Hepatocyte (in vitro differentiated cells): ENCODE measurements around the gene MYO1B. TPM values are rescaled to one million over a fixed set of nuclear protein-coding genes. Genes with fewer than 3 reads are reported as not detected.

Experiments used
- DNase-seq: peaks from one replicate; pipeline ENCODE4 v3.0.0-alpha.2; 2016; ENCODE audit warnings: low spot score
- H2AFZ ChIP-seq: fragments of 200-600 bp; sonication (generic); 2 replicates; pipeline ENCODE4 v1.6.0; 2016; ENCODE audit warnings: antibody characterized with exemption, mild to moderate bottlenecking
- H3K27ac ChIP-seq: fragments of 200-600 bp; sonication (generic); 2 replicates; pipeline ENCODE4 v1.5.1; 2016; ENCODE audit warnings: mild to moderate bottlenecking
- H3K27me3 ChIP-seq: fragments of 200-600 bp; sonication (generic); 2 replicates; pipeline ENCODE4 v1.6.1; 2016
- H3K36me3 ChIP-seq: fragments of 200-600 bp; sonication (generic); replicated peaks from 2 replicates; pipeline ENCODE4 v1.5.1; 2016; ENCODE audit warnings: low read depth; ENCODE audit not compliant: insufficient read depth
- H3K4me1 ChIP-seq: fragments of 200-600 bp; sonication (generic); 2 replicates; pipeline ENCODE4 v1.5.1; 2016; ENCODE audit warnings: mild to moderate bottlenecking, moderate library complexity; ENCODE audit not compliant: insufficient read depth
- H3K4me2 ChIP-seq: fragments of 200-600 bp; sonication (generic); 2 replicates; pipeline ENCODE4 v1.6.0; 2016
- H3K4me3 ChIP-seq: fragments of 200-600 bp; sonication (generic); 2 replicates; pipeline ENCODE4 v1.5.1; 2016; ENCODE audit warnings: mild to moderate bottlenecking
- H3K79me2 ChIP-seq: fragments of 200-600 bp; sonication (generic); 2 replicates; pipeline ENCODE4 v1.6.0; 2017; ENCODE audit warnings: mild to moderate bottlenecking
- H3K9me2 ChIP-seq: fragments of 200-600 bp; sonication (generic); replicated peaks from 2 replicates; pipeline ENCODE4 v1.6.0; 2017; ENCODE audit warnings: mild to moderate bottlenecking; ENCODE audit not compliant: insufficient read depth
- H3K9me3 ChIP-seq: fragments of 200-600 bp; sonication (generic); 2 replicates; pipeline ENCODE4 v1.5.1; 2016; ENCODE audit warnings: low read depth, mild to moderate bottlenecking
- H4K20me1 ChIP-seq: fragments of 200-600 bp; sonication (generic); 2 replicates; pipeline ENCODE4 v1.6.0; 2016; ENCODE audit warnings: mild to moderate bottlenecking; ENCODE audit not compliant: insufficient read depth, poor library complexity, severe bottlenecking
- EZH2 ChIP-seq: fragments of 200-600 bp; sonication (generic); IDR thresholded peaks from 2 replicates; pipeline ENCODE4 v1.6.1; 2016; ENCODE audit warnings: antibody characterized with exemption, mild to moderate bottlenecking, borderline replicate concordance
- EZH2phosphoT487 ChIP-seq: fragments of 200-600 bp; sonication (generic); IDR thresholded peaks from one replicate; pipeline ENCODE4 v1.6.1; 2018; ENCODE audit warnings: antibody characterized with exemption, mild to moderate bottlenecking, low read depth, moderate library complexity; ENCODE audit not compliant: unreplicated experiment, severe bottlenecking
- WGBS: methylation state at CpG from one replicate; pipeline ENCODE4 v1.1.6; 2016; ENCODE audit warnings: low lambda C conversion rate; ENCODE audit errors: missing lambda C conversion rate; 5-methylcytosine and 5-hydroxymethylcytosine counted together
- polyA plus RNA-seq: library from polyadenylated mRNA; unstranded; fragments of >200 nt; fragmentation: Nextera tagmentation; extraction: Ambion mirVana; gene quantifications from 2 replicates; pipeline ENCODE4 v1.2.1, GENCODE V29; 2016
- total RNA-seq: library from RNA; depleted of rRNA; stranded (reverse); fragments of >200 nt; gene quantifications from 2 replicates; pipeline ENCODE4 v1.2.3, GENCODE V29; 2014
- TF ChIP-seq, protein P1 (sequence below): fragments of 200-600 bp; sonication (generic); IDR thresholded peaks from 2 replicates; pipeline ENCODE4 v1.5.1; 2016; ENCODE audit warnings: antibody characterized with exemption, mild to moderate bottlenecking; ENCODE audit not compliant: poor library complexity

Gene MYO1B
- total and polyA plus RNA-seq, 2 experiments from 2014 or later = 43.4 to 91.6 TPM

DNA sequence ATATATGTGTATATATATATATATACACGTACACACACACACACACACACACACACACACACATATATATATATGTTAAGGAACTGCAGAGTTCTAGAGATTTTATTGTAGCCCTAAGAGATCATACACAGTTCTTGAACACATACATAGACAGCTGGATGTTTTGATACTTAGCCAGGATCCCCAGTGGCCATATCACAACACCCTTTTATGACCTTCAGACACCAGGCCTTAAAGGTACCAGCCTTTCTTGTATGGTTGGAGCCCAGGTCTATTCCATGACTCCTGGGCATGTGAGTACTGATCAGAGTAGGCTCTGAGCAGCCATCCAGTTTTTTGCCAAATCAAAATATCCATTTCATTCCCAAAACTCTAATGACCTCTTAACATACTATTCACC lies 138.3 kb downstream of the MYO1B start:
- Histone ChIP-seq H2AFZ (no peak overlapping the region), H3K79me2 (no peaks in the 10 kb centered on the region), H3K27me3 (no peaks in the 10 kb centered on the region), H3K4me2 (no peak overlapping the region), H4K20me1 (no peaks in the 10 kb centered on the region), H3K9me3 (no peaks in the 10 kb centered on the region), H3K4me1 (peaks cover 16% of the 10 kb centered on the region), H3K4me3 (no peak overlapping the region), H3K36me3 (peaks cover 4% of the 10 kb centered on the region), H3K9me2 (no peaks in the 10 kb centered on the region), H3K27ac (no peak overlapping the region)
- WGBS = no CpG with 5 or more reads among the region's 1 CpG
- TF ChIP-seq EZH2 (no peak), EZH2phosphoT487 (no peak)
- TF ChIP-seq, protein P1, sequence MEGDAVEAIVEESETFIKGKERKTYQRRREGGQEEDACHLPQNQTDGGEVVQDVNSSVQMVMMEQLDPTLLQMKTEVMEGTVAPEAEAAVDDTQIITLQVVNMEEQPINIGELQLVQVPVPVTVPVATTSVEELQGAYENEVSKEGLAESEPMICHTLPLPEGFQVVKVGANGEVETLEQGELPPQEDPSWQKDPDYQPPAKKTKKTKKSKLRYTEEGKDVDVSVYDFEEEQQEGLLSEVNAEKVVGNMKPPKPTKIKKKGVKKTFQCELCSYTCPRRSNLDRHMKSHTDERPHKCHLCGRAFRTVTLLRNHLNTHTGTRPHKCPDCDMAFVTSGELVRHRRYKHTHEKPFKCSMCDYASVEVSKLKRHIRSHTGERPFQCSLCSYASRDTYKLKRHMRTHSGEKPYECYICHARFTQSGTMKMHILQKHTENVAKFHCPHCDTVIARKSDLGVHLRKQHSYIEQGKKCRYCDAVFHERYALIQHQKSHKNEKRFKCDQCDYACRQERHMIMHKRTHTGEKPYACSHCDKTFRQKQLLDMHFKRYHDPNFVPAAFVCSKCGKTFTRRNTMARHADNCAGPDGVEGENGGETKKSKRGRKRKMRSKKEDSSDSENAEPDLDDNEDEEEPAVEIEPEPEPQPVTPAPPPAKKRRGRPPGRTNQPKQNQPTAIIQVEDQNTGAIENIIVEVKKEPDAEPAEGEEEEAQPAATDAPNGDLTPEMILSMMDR = no peak
- DNase-seq = no peak

- no peaks in the 10 kb centered on the region for H3K79me2 ChIP-seq
- peaks cover 4% of the 10 kb centered on the region for H3K36me3 ChIP-seq
- H3K9me2 ChIP-seq = no peaks in the 10 kb centered on the region
- TF ChIP-seq EZH2phosphoT487 = no peak
- TF ChIP-seq, protein P1 = no peak
- TF ChIP-seq EZH2 = no peak
- H3K27me3 ChIP-seq = no peaks in the 10 kb centered on the region
- H3K4me3 ChIP-seq = no peak overlapping the region
- H3K27ac ChIP-seq = no peak overlapping the region
- no peaks in the 10 kb centered on the region for H4K20me1 ChIP-seq
- no peak overlapping the region for H3K4me2 ChIP-seq
- H3K4me1 ChIP-seq = peaks cover 5% of the 10 kb centered on the region
- 87% methylated on average over 2 of the region's 2 CpGs for WGBS
- no peak for DNase-seq
- H2AFZ ChIP-seq = no peak overlapping the region
- H3K9me3 ChIP-seq = no peaks in the 10 kb centered on the region
Measured at GRCh38 chr2:191384829-191385228, 139.6 kb downstream of the MYO1B start.

DNA sequence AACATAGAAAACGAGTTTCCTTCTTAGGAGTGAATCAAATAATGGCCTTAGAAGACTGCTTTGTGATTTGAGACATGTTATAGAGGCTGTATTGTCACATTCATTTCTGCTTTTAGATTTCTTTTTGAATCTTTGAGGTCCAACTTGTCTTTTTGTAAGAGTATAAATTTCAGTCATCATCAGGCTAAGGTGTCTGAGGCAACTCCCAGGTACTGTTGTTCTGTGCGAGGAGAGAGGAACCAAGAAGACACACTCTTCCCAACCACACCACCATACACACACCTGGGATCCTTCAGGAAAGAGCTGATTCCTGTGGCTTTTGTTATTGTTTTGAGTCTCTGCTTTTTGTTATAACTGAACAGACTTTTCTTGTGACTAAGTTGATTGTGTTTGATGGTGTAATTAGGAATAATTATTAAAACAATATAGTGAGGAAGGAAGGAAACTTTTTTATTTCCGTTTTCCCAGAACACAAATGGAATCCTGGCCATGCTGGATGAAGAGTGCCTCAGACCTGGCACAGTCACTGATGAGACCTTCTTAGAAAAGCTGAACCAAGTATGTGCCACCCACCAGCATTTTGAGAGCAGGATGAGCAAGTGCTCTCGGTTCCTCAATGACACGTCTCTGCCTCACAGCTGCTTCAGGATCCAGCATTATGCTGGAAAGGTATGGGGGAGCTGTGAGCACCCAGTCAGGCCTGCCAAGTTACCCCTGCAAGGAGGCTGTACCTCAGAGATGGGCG lies 140.4 kb downstream of the MYO1B start:
- Histone ChIP-seq H4K20me1 (no peaks in the 10 kb centered on the region), H3K27me3 (no peaks in the 10 kb centered on the region), H3K36me3 (peaks cover 7% of the 10 kb centered on the region), H3K9me3 (no peaks in the 10 kb centered on the region), H3K79me2 (no peaks in the 10 kb centered on the region), H3K9me2 (no peaks in the 10 kb centered on the region), H3K4me1 (peaks cover 5% of the 10 kb centered on the region), H3K27ac (no peak overlapping the region), H2AFZ (no peak overlapping the region), H3K4me2 (no peak overlapping the region), H3K4me3 (no peak overlapping the region)
- DNase-seq = no peak
- no peak for TF ChIP-seq EZH2phosphoT487
- TF ChIP-seq EZH2 = no peak
- TF ChIP-seq, protein P1 = no peak
- WGBS = 96% methylated on average over 6 of the region's 6 CpGs
